Esophagus squamous epithelium (tissue), 5 donors: ENCODE measurements around the gene SLC2A4. TPM values are rescaled to one million over a fixed set of nuclear protein-coding genes. Genes with fewer than 3 reads are reported as not detected.

Source experiments
- DNase-seq: peaks from one replicate; lab custom pipeline; 2025; lab: John Stamatoyannopoulos, UW
- H3K27ac ChIP-seq, 4 donors: fragments of 200-600 bp; sonication (generic); one replicate each; pipeline ENCODE4 v1.5.1; 2016 to 2019; ENCODE audit warnings: mild to moderate bottlenecking in 1 of 4
- H3K27me3 ChIP-seq, 4 donors: fragments of 200-600 bp; sonication (generic); 1 replicate in 3 of 4; 2 replicates in 1 of 4; pipeline versions ENCODE4 v1.5.1 to v1.6.0; 2017 to 2021; ENCODE audit warnings: antibody characterized with exemption in 1 of 4
- H3K36me3 ChIP-seq, 3 donors: fragments of 200-600 bp; sonication (generic); one replicate each; pipeline ENCODE4 v1.5.1; 2016 to 2019
- H3K4me1 ChIP-seq, 3 donors: fragments of 200-600 bp; sonication (generic); one replicate each; pipeline ENCODE4 v1.5.1; 2017 to 2019
- H3K4me3 ChIP-seq, 4 donors: fragments of 200-600 bp; sonication (generic); 1 replicate in 3 of 4; 2 replicates in 1 of 4; pipeline ENCODE4 v1.5.1; 2016 to 2019; ENCODE audit warnings: mild to moderate bottlenecking in 2 of 4, moderate library complexity in 1 of 4
- H3K9me3 ChIP-seq, 3 donors: fragments of 200-600 bp; sonication (generic); one replicate each; pipeline ENCODE4 v1.5.1; 2016 to 2019
- POLR2A ChIP-seq, 4 donors: fragments of 450-650 bp; IDR thresholded peaks; one replicate each; pipeline ENCODE4 v1.6.1; 2017; ENCODE audit warnings: antibody characterized with exemption in 4 of 4, mild to moderate bottlenecking in 4 of 4, moderate library complexity in 3 of 4
- WGBS, 2 donors: methylation state at CpG; one replicate each; pipeline ENCODE4 v1.1.5; 2018; 5-methylcytosine and 5-hydroxymethylcytosine counted together
- intact Hi-C: fragments of 100-400 bp; cut with DNase I; formaldehyde crosslinking; loops from one replicate; pipeline ENCODE4 v1.15.0; 2022
- total RNA-seq, 4 donors: library from RNA; depleted of rRNA; stranded (reverse); fragments of >200 nt; gene quantifications; one replicate each; pipeline ENCODE4 v1.1.0, GENCODE V29; 2016
- TF ChIP-seq, protein P1 (sequence below), 6 experiments: fragments of 450-650 bp in 4 of 6; fragments of 200-600 bp in 2 of 6; sonication (generic) in 2 of 6; IDR thresholded peaks; one replicate each; pipeline ENCODE4 v1.5.1; 2016 to 2019; ENCODE audit warnings: antibody characterized with exemption in 6 of 6, mild to moderate bottlenecking in 4 of 6, moderate library complexity in 4 of 6
- donor health status: DM: yes; HTN: yes; CAD: no.

The SLC2A4 gene
- total RNA-seq, 4 donors from 2014 or later = 0.83 to 21.7 (median 2.5) TPM

DNA sequence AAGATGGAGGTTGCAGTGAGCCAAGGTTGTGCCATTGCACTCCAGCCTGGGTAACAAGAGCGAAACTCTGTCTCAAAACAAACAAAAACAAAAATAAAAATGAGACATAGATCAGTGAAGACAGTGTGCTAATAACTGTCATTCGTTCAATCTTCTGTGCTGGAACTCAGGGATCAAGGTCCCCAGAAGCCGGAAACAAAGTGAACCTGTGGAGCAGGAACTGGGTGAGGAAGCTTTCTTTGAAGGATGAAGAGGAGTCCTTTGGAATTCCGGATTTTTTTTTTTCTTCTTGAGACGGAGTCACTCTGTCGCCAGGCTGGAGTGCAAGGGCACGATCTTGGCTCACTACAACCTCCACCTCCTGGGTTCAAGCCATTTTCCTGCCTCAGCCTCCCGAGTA lies 2.1 kb upstream of the SLC2A4 start:
- Histone ChIP-seq H3K36me3 (peaks cover 0 to 9% (median 0%) of the 10 kb centered on the region in 3 donors), H3K4me3 (no peak overlapping the region), H3K27ac (peak overlapping the region in 2 of 4 donors; percentile 88 to 92), H3K4me1 (peaks cover 23 to 49% (median 27%) of the 10 kb centered on the region in 3 donors), H3K9me3 (no peaks in the 10 kb centered on the region), H3K27me3 (peaks cover 0 to 26% (median 0%) of the 10 kb centered on the region in 4 donors)
- no peak for DNase-seq
- WGBS, 2 donors = 70 to 78% methylated on average over 8 of the region's 8 CpGs
- intact Hi-C loops = no loop called here
- TF ChIP-seq POLR2A (IDR thresholded peaks at IDR 0.05) = no peak
- TF ChIP-seq, protein P1, sequence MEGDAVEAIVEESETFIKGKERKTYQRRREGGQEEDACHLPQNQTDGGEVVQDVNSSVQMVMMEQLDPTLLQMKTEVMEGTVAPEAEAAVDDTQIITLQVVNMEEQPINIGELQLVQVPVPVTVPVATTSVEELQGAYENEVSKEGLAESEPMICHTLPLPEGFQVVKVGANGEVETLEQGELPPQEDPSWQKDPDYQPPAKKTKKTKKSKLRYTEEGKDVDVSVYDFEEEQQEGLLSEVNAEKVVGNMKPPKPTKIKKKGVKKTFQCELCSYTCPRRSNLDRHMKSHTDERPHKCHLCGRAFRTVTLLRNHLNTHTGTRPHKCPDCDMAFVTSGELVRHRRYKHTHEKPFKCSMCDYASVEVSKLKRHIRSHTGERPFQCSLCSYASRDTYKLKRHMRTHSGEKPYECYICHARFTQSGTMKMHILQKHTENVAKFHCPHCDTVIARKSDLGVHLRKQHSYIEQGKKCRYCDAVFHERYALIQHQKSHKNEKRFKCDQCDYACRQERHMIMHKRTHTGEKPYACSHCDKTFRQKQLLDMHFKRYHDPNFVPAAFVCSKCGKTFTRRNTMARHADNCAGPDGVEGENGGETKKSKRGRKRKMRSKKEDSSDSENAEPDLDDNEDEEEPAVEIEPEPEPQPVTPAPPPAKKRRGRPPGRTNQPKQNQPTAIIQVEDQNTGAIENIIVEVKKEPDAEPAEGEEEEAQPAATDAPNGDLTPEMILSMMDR (IDR thresholded peaks at IDR 0.05) = no peak

DNA sequence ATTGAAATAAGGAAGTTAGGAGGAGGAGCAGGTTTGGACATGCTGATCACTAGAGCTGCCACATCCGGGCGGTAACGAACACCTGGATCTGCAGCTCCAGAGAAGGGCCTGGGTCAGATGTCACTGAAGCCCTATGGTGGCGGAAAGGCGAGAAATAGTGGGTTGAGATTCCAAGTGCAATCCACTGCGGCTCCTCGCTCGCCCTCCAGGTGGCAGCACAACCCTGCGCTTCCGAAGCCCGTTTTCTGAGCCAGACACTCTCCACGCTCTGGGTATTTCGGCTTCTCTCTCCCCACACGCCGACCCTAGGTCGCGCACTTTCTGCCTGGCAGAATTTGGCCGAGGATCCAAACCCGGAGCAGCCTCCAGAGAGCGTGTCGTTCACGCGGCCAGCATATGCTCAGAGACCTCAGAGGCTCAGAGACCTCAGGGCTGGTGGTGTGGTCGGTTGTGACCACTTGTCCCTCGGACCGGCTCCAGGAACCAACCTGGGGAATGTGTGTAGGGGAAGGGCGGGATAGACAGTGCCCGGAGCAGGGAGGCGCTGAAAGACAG lies 922 bp upstream of the SLC2A4 start:
- Histone ChIP-seq H3K9me3 (no peaks in the 10 kb centered on the region), H3K27me3 (peaks cover 0 to 31% (median 0%) of the 10 kb centered on the region in 4 donors), H3K4me1 (peaks cover 23 to 52% (median 27%) of the 10 kb centered on the region in 3 donors), H3K36me3 (peaks cover 0 to 20% (median 0%) of the 10 kb centered on the region in 3 donors), H3K27ac (peak overlapping the region; percentile 70 to 92 (median 90)), H3K4me3 (peak overlapping the region; percentile 31 to 73 (median 58))
- no peak for DNase-seq
- intact Hi-C loops = no loop called here
- 0 to 1% methylated on average over 8 to 15 of the region's 29 CpGs for WGBS, 2 donors
- no peak for TF ChIP-seq POLR2A (IDR thresholded peaks at IDR 0.05)
- TF ChIP-seq, protein P1 (IDR thresholded peaks at IDR 0.05) = peak; percentile 92 to 98 (median 96)

DNA sequence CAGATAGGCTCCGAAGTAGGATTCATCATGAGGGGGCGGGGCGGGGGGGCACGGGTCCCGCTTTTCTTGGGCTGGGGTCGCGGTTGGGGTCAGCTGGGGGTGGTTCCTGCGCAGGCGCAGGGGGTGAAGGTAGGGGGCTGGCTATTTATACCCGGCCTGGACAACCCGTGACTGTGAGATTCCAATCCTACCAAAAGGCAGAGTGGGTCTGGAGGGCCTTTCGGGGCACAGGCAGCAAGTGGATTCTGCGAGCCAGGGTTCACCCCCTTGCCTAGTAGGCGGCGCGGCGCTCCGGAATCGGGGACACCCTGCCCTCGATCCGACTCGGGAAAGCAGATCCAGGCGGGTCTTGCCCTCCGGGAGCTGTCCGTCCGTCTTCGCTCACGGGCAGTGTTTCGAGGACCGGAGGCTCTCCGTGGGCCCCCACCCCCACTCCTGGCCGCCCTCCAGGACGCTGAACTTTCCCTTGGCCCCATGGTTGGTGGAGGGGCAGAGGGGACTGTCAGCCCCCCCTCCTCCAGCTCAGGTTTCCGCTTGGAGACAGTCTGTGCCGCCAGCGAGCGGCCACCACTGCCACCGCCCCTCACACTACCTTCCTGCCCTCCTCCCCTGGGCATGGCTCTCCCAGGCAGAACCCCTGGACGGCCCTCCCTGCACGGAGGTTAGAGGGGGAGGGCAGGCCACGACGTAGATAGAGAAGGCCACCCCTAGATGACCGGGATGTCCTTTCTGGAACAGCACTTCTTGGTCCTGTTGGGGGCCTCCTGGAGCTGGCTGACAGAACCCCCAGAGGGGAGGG lies 634 bp downstream of the SLC2A4 start:
- no peaks in the 10 kb centered on the region for H3K9me3 ChIP-seq
- intact Hi-C loops = no loop called here
- peaks cover 23 to 55% (median 27%) of the 10 kb centered on the region in 3 donors for H3K4me1 ChIP-seq
- no peak for DNase-seq
- peak overlapping the region; percentile 31 to 73 (median 58) for H3K4me3 ChIP-seq
- peaks cover 0 to 31% (median 0%) of the 10 kb centered on the region in 4 donors for H3K27me3 ChIP-seq
- WGBS, 2 donors = 31% methylated on average over 14 of the region's 43 CpGs; no CpG with 5 or more reads in 1 of the 2 donors
- TF ChIP-seq, protein P1 (IDR thresholded peaks at IDR 0.05) = no peak
- TF ChIP-seq POLR2A (IDR thresholded peaks at IDR 0.05) = no peak
- H3K36me3 ChIP-seq = peaks cover 0 to 32% (median 0%) of the 10 kb centered on the region in 3 donors
- H3K27ac ChIP-seq = peak overlapping the region; percentile 70 to 92 (median 90)

DNA sequence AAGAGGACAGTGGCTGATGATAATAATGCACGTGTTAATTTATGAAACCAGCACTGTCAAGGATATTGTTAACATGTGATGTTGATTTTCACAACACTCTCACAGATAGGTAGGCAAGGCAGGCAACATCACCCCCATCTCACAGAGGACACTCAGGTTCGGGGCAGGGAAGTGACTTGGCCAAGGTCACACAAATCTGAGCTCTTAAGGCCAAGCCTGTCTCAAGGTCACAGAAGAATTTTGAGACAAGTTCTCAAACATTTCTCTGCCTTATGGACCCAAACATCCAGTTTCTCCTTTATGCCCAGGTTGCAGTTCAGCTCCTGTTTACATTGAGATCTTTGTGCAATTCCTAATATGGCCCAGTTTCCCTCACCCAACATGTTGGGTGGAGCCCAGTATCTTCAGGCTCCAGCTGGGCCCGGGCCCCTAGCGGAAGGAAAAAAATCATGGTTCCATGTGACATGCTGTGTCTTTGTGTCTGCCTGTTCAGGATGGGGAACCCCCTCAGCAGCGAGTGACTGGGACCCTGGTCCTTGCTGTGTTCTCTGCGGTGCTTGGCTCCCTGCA lies 1.3 kb downstream of the SLC2A4 start:
- TF ChIP-seq POLR2A (IDR thresholded peaks at IDR 0.05) = no peak
- TF ChIP-seq, protein P1 (IDR thresholded peaks at IDR 0.05) = peak in 2 of 6 experiments; percentile 23 to 39
- peak overlapping the region in 3 of 4 donors; percentile 55 to 73 (median 62) for H3K4me3 ChIP-seq
- no peaks in the 10 kb centered on the region for H3K9me3 ChIP-seq
- intact Hi-C loops = no loop called here
- DNase-seq = no peak
- H3K4me1 ChIP-seq = peaks cover 23 to 55% (median 27%) of the 10 kb centered on the region in 3 donors
- peak overlapping the region; percentile 70 to 92 (median 90) for H3K27ac ChIP-seq
- 35 to 44% methylated on average over 2 to 3 of the region's 6 CpGs for WGBS, 2 donors
- H3K27me3 ChIP-seq = peaks cover 0 to 33% (median 0%) of the 10 kb centered on the region in 4 donors
- peaks cover 0 to 32% (median 0%) of the 10 kb centered on the region in 3 donors for H3K36me3 ChIP-seq
